GM23248 (cell line): ENCODE data around the gene MBLAC1.

Experiments
- EZH2 ChIP-seq: fragments of 200-600 bp; sonication (generic); IDR thresholded peaks from 2 replicates; pipeline ENCODE4 v1.6.1; 2018; ENCODE audit warnings: antibody characterized with exemption, mild to moderate bottlenecking; ENCODE audit not compliant: insufficient read depth, poor library complexity, severe bottlenecking
- EZH2phosphoT487 ChIP-seq: fragments of 200-600 bp; sonication (generic); IDR thresholded peaks from 2 replicates; pipeline ENCODE4 v1.6.1; 2018; ENCODE audit warnings: antibody characterized with exemption, moderate library complexity, mild to moderate bottlenecking, low read depth; ENCODE audit not compliant: insufficient read depth

DNA sequence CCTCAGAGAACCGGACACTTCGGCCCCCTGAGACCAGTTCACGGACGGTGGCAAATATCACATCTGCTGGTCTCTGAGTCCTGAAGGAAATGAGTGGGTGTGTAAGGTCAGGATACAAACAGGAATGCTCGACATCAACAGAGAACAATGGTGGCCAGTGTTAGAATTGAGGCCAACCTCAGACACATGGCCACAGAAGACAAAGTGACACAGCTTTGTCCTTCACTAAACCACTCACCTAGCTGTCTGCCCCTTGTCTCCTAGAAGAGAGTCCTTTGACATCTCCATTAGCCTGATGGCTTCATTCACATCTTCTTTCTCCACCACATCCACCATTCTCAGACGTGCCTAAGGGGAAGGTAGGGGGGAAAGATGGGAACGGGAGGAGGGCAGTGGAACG lies 33.7 kb upstream of the MBLAC1 start:
- TF ChIP-seq EZH2 (no peak), EZH2phosphoT487 (no peak)
